Ishikawa (cell line): ENCODE data around the gene AUTS2.

Experiments used
- CEBPB ChIP-seq: IDR thresholded peaks from 2 replicates; pipeline ENCODE4 v1.6.1; 2012
- CREB1 ChIP-seq: IDR thresholded peaks from 2 replicates; pipeline ENCODE4 v1.6.1; 2012; ENCODE audit warnings: low read depth
- EP300 ChIP-seq: IDR thresholded peaks from 2 replicates; pipeline ENCODE4 v1.6.1; 2012; ENCODE audit warnings: borderline replicate concordance
- MAX ChIP-seq: IDR thresholded peaks from 2 replicates; pipeline ENCODE4 v1.6.1; 2012
- NFIC ChIP-seq: IDR thresholded peaks from 2 replicates; pipeline ENCODE4 v1.6.1; 2012
- RAD21 ChIP-seq: IDR thresholded peaks from 2 replicates; pipeline ENCODE4 v1.6.1; 2012; ENCODE audit warnings: low read depth
- REST ChIP-seq: IDR thresholded peaks from 2 replicates; pipeline ENCODE4 v1.6.1; 2012; ENCODE audit warnings: low read depth, mild to moderate bottlenecking
- TAF1 ChIP-seq: IDR thresholded peaks from 2 replicates; pipeline ENCODE4 v1.6.1; 2012; ENCODE audit warnings: low read depth, mild to moderate bottlenecking
- YY1 ChIP-seq: IDR thresholded peaks from 2 replicates; pipeline ENCODE4 v1.6.1; 2012; ENCODE audit warnings: low read depth

- TF ChIP-seq CREB1 (no peak), RAD21 (no peak), NFIC (no peak), MAX (no peak), REST (no peak), YY1 (no peak), EP300 (no peak), TAF1 (no peak), CEBPB (no peak)
Observed at GRCh38 chr7:69605546-69605945, 7.3 kb downstream of the AUTS2 start.
